ENCODE data around the gene RPRD1A.
A peak's percentile ranks its signal among the peaks of the same experiment; 100 is the strongest.
"Not testable (repeated sequence)": the region's sequence is repeated elsewhere in the genome, so short reads cannot be mapped to it uniquely, and the experiment has no call there.

RPRD1A gene

GRCh38 chr18:35971661-35972196 lies 95.6 kb downstream of the RPRD1A start:
- DNase-seq (ENCODE audit: low read depth in 1 of 2, low spot score in 1 of 2): no peak

- no peak for DNase-seq (ENCODE audit: low read depth in 1 of 2, low spot score in 1 of 2)
Measured at GRCh38 chr18:35969676-35970075, 97.7 kb downstream of the RPRD1A start.

- DNase-seq (ENCODE audit: low read depth in 1 of 2, low spot score in 1 of 2): no peak
Measured at GRCh38 chr18:35968278-35968880, 99.0 kb downstream of the RPRD1A start.

- not testable (repeated sequence) for DNase-seq (ENCODE audit: low read depth in 1 of 2, low spot score in 1 of 2)
Measured at GRCh38 chr18:35967866-35968265, 99.5 kb downstream of the RPRD1A start.

- DNase-seq (ENCODE audit: low read depth in 1 of 2, low spot score in 1 of 2): no peak
Measured at GRCh38 chr18:35964319-35964718, 103.0 kb downstream of the RPRD1A start.

- no peak for DNase-seq (ENCODE audit: low read depth in 1 of 2, low spot score in 1 of 2)
Measured at GRCh38 chr18:35962320-35962719, 105.0 kb downstream of the RPRD1A start.

- no peak for DNase-seq (ENCODE audit: low read depth in 1 of 2, low spot score in 1 of 2)
Measured at GRCh38 chr18:35956226-35956625, 111.1 kb downstream of the RPRD1A start.

GRCh38 chr18:35953688-35954087 lies 113.7 kb downstream of the RPRD1A start:
- no peak for DNase-seq (ENCODE audit: low read depth in 1 of 2, low spot score in 1 of 2)

- DNase-seq (ENCODE audit: low read depth in 1 of 2, low spot score in 1 of 2): no peak
Measured at GRCh38 chr18:35950628-35950982, 116.8 kb downstream of the RPRD1A start.

- peak; percentile 26 to 53 for DNase-seq (ENCODE audit: low read depth in 1 of 2, low spot score in 1 of 2)
Measured at GRCh38 chr18:35949903-35950627, 117.3 kb downstream of the RPRD1A start.

- no peak for DNase-seq (ENCODE audit: low read depth in 1 of 2, low spot score in 1 of 2)
Measured at GRCh38 chr18:35949090-35949489, 118.3 kb downstream of the RPRD1A start.

- no peak for DNase-seq (ENCODE audit: low read depth in 1 of 2, low spot score in 1 of 2)
Measured at GRCh38 chr18:35948080-35948479, 119.3 kb downstream of the RPRD1A start.

GRCh38 chr18:35942661-35943060 lies 124.7 kb downstream of the RPRD1A start:
- no peak for DNase-seq (ENCODE audit: low read depth in 1 of 2, low spot score in 1 of 2)

- no peak for DNase-seq (ENCODE audit: low read depth in 1 of 2, low spot score in 1 of 2)
Measured at GRCh38 chr18:35942133-35942532, 125.2 kb downstream of the RPRD1A start.

GRCh38 chr18:35941299-35941698 lies 126.1 kb downstream of the RPRD1A start:
- DNase-seq (ENCODE audit: low read depth in 1 of 2, low spot score in 1 of 2): no peak
